ENCODE results near the gene SND1. TPM values are rescaled to one million over a fixed set of nuclear protein-coding genes. Genes with fewer than 3 reads are reported as not detected.

The SND1 gene
- total and polyA plus RNA-seq, 2 donors (not counting 3 experiments of a cell fraction or from before 2014, with no cell fraction given), result 116 to 249 TPM

DNA sequence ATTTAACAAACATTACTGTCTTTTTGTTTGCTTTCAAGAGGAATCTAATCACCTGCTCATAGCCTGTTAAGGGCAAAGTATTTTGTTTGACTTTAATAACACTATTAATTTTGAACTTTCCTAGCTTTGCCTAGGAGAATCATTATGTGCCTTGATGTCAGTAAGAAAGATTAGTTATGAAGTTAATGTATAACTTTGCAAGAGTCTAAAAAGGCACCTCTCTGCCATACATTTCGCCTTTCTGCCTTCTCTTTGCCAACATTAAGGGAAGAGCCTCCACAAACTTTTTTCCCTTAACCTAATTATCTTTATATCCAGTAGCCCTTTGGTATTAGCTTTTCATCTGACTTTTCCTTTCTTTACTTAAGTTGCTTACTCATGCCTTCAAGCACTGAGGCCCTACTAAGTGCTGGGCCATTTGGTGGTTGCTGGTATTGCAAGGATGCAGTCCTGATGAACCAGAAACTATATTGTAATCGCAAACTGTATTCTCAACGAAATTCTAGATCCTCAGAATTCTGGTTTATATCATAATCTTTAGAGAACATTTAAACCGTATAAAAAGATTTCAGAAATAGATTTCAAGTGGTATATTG lies 108.5 kb downstream of the SND1 start:
- BruUV-seq (replicated peaks), result no TSS peak
- no peak for FAIRE-seq
- ChIA-PET POLR2A (no interaction called here), CTCF (no interaction called here)
- TF ChIP-seq EZH2 (IDR thresholded peaks at IDR 0.05; ENCODE audit: borderline replicate concordance, low read depth, low read length, severe bottlenecking) (no peak), POLR2A (IDR thresholded peaks at IDR 0.05; ENCODE audit: low read depth, low read length) (no peak), JUN (IDR thresholded peaks at IDR 0.05; ENCODE audit: borderline replicate concordance, insufficient read depth, insufficient read length, low read depth) (no peak), POLR2AphosphoS5 (IDR thresholded peaks at IDR 0.05; ENCODE audit: insufficient read depth, low read depth, low read length) (no peak), GATA2 (IDR thresholded peaks at IDR 0.05; ENCODE audit: insufficient read depth, insufficient read length, low read depth, low read length) (no peak), MYC (IDR thresholded peaks at IDR 0.05; ENCODE audit: low read depth, low read length) (no peak), MAX (IDR thresholded peaks at IDR 0.05; ENCODE audit: insufficient read depth, insufficient read length) (no peak), FOS (IDR thresholded peaks at IDR 0.05; ENCODE audit: borderline replicate concordance, insufficient read depth, low read length) (no peak)
- TF ChIP-seq, protein P1, sequence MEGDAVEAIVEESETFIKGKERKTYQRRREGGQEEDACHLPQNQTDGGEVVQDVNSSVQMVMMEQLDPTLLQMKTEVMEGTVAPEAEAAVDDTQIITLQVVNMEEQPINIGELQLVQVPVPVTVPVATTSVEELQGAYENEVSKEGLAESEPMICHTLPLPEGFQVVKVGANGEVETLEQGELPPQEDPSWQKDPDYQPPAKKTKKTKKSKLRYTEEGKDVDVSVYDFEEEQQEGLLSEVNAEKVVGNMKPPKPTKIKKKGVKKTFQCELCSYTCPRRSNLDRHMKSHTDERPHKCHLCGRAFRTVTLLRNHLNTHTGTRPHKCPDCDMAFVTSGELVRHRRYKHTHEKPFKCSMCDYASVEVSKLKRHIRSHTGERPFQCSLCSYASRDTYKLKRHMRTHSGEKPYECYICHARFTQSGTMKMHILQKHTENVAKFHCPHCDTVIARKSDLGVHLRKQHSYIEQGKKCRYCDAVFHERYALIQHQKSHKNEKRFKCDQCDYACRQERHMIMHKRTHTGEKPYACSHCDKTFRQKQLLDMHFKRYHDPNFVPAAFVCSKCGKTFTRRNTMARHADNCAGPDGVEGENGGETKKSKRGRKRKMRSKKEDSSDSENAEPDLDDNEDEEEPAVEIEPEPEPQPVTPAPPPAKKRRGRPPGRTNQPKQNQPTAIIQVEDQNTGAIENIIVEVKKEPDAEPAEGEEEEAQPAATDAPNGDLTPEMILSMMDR (IDR thresholded peaks at IDR 0.05; ENCODE audit: extremely low read depth in 1 of 2, insufficient read depth in 1 of 2, low read depth in 1 of 2, low read length in 2 of 2), result no peak
- intact Hi-C loops (cut with micrococcal nuclease), result no loop called here
- Histone ChIP-seq H3K9me3 (replicated peaks; ENCODE audit: control insufficient read depth, insufficient read depth, low read length) (no peaks in the 10 kb centered on the region), H3K9ac (replicated peaks; ENCODE audit: extremely low read depth, insufficient read depth, low read length) (no peak overlapping the region), H3K9me1 (replicated peaks; ENCODE audit: control insufficient read depth, extremely low read depth, insufficient read depth, low read length) (no peaks in the 10 kb centered on the region), H3K4me1 (ENCODE audit: control insufficient read depth, extremely low read depth, insufficient read depth, low read length) (no peaks in the 10 kb centered on the region), H2AFZ (ENCODE audit: low read depth, low read length) (no peak overlapping the region), H3K27me3 (ENCODE audit: control insufficient read depth in 2 of 2, insufficient read depth in 2 of 2, low read length in 2 of 2) (no peaks in the 10 kb centered on the region), H4K20me1 (replicated peaks; ENCODE audit: control insufficient read depth, extremely low read depth, insufficient read depth, low read length) (no peaks in the 10 kb centered on the region), H3K4me2 (ENCODE audit: insufficient read depth, low read length) (no peak overlapping the region), H3K36me3 (ENCODE audit: control insufficient read depth in 2 of 2, extremely low read depth in 1 of 2, insufficient read depth in 2 of 2, low read length in 2 of 2) (no peaks in the 10 kb centered on the region), H3K79me2 (ENCODE audit: control insufficient read depth, insufficient read depth, low read length) (peaks cover 70% of the 10 kb centered on the region), H3K27ac (ENCODE audit: insufficient read depth, low read depth, low read length) (no peak overlapping the region), H3K4me3 (replicated peaks in 1 of 3; ENCODE audit: insufficient read depth in 1 of 3, low read depth in 1 of 3, low read length in 3 of 3) (no peak overlapping the region)
- dilution Hi-C loops (cut with MboI; ENCODE audit: extremely low pct_ligation_motif_present, low sequenced_read_pairs), result no loop called here
- no peak for DNase-seq (ENCODE audit: low read depth, low spot score)

Measured in endothelial cell of umbilical vein (primary cell).